Activated CD8-positive, alpha-beta T cell treated with anti-CD3 and anti-CD28 coated beads, Interleukin-2, amount 10 ng/mL, durations not matched to agents 7 days and 5 days (primary cell): Measurements from ENCODE around the gene CDYL. TPM values are rescaled to one million over a fixed set of nuclear protein-coding genes. Genes with fewer than 3 reads are reported as not detected.

Experiments used
- ATAC-seq: fragments of 150-1000 bp; cut with Tn5 transposase; one replicate; pipeline ENCODE4 v1.10.0; 2021; ENCODE audit warnings: moderate library complexity
- CTCF ChIA-PET: fragments of 350-600 bp; sonication (Branson Sonifier 250); formaldehyde crosslinking; loops from one replicate; lab custom pipeline; 2021; ENCODE audit warnings: antibody characterized with exemption; lab: Charles Lee
- POLR2A ChIA-PET: fragments of 350-600 bp; sonication (Branson Sonifier 250); formaldehyde crosslinking; loops from one replicate; lab custom pipeline; 2021; ENCODE audit warnings: antibody characterized with exemption; lab: Charles Lee
- DNase-seq: peaks from one replicate; pipeline ENCODE4 v3.0.0-alpha.2; 2020
- H3K27ac Mint-ChIP-seq: one replicate; pipeline ENCODE4 v1.8.0; 2021; ENCODE audit warnings: mild to moderate bottlenecking, mixed read lengths
- H3K27me3 Mint-ChIP-seq: one replicate; pipeline ENCODE4 v1.8.0; 2021; ENCODE audit warnings: low read depth, mixed read lengths
- H3K36me3 Mint-ChIP-seq: one replicate; pipeline ENCODE4 v1.8.0; 2021; ENCODE audit warnings: low read depth, mixed read lengths
- H3K4me1 Mint-ChIP-seq: one replicate; pipeline ENCODE4 v1.8.0; 2021; ENCODE audit warnings: low read depth, mixed read lengths
- H3K4me3 Mint-ChIP-seq: one replicate; pipeline ENCODE4 v1.8.0; 2021; ENCODE audit warnings: mild to moderate bottlenecking, mixed read lengths
- H3K9me3 Mint-ChIP-seq: one replicate; pipeline ENCODE4 v1.8.0; 2022; ENCODE audit warnings: mixed read lengths; ENCODE audit not compliant: insufficient read depth
- total RNA-seq, 2 experiments: library from RNA; stranded (reverse); gene quantifications; one replicate each; pipeline ENCODE4 v1.2.3, GENCODE V29; 2021

The CDYL gene
- total RNA-seq, 2 experiments from 2014 or later: 32.5 to 36.3 TPM

- Mint-ChIP-seq H3K27ac (no peak overlapping the region), H3K4me1 (no peaks in the 10 kb centered on the region), H3K4me3 (no peak overlapping the region), H3K9me3 (no peaks in the 10 kb centered on the region), H3K27me3 (no peaks in the 10 kb centered on the region), H3K36me3 (peaks cover 22% of the 10 kb centered on the region)
- ATAC-seq (no peak), DNase-seq (no peak)
- POLR2A ChIA-PET: no interaction called here
- CTCF ChIA-PET: no interaction called here
Measured at GRCh38 chr6:4948781-4949450, 172.7 kb downstream of the CDYL start.

- ChIA-PET POLR2A (no interaction called here), CTCF (no interaction called here)
- H3K27me3 Mint-ChIP-seq: no peaks in the 10 kb centered on the region
- peaks cover 17% of the 10 kb centered on the region for H3K36me3 Mint-ChIP-seq
- no peaks in the 10 kb centered on the region for H3K4me1 Mint-ChIP-seq
- DNase-seq (no peak), ATAC-seq (no peak)
- H3K4me3 Mint-ChIP-seq: no peak overlapping the region
- no peak overlapping the region for H3K27ac Mint-ChIP-seq
- no peaks in the 10 kb centered on the region for H3K9me3 Mint-ChIP-seq
Measured at GRCh38 chr6:4950076-4950475, 173.9 kb downstream of the CDYL start.

GRCh38 chr6:4950836-4951533 lies 174.8 kb downstream of the CDYL start:
- H3K36me3 Mint-ChIP-seq: peaks cover 15% of the 10 kb centered on the region
- ChIA-PET CTCF (interaction anchor here (1.4 kb wide), 1 partner anchor 9 kb away, joined by 5 read pairs; no protein-coding TSS in a partner anchor), POLR2A (no interaction called here)
- ATAC-seq (no peak), DNase-seq (no peak)
- H3K27ac Mint-ChIP-seq: no peak overlapping the region
- H3K4me1 Mint-ChIP-seq: no peaks in the 10 kb centered on the region
- H3K9me3 Mint-ChIP-seq: no peaks in the 10 kb centered on the region
- H3K4me3 Mint-ChIP-seq: no peak overlapping the region
- H3K27me3 Mint-ChIP-seq: no peaks in the 10 kb centered on the region

- peaks cover 15% of the 10 kb centered on the region for H3K36me3 Mint-ChIP-seq
- no peaks in the 10 kb centered on the region for H3K9me3 Mint-ChIP-seq
- no peak for ATAC-seq
- no peak overlapping the region for H3K27ac Mint-ChIP-seq
- ChIA-PET CTCF (no interaction called here), POLR2A (no interaction called here)
- peaks cover 2% of the 10 kb centered on the region for H3K27me3 Mint-ChIP-seq
- DNase-seq: no peak
- no peak overlapping the region for H3K4me3 Mint-ChIP-seq
- no peaks in the 10 kb centered on the region for H3K4me1 Mint-ChIP-seq
Measured at GRCh38 chr6:4953440-4953839, 177.2 kb downstream of the CDYL start.

GRCh38 chr6:4956625-4957024 lies 180.4 kb downstream of the CDYL start:
- no peaks in the 10 kb centered on the region for H3K9me3 Mint-ChIP-seq
- DNase-seq (no peak), ATAC-seq (no peak)
- no peak overlapping the region for H3K4me3 Mint-ChIP-seq
- no peak overlapping the region for H3K27ac Mint-ChIP-seq
- H3K36me3 Mint-ChIP-seq: peaks cover 10% of the 10 kb centered on the region
- peaks cover 8% of the 10 kb centered on the region for H3K27me3 Mint-ChIP-seq
- ChIA-PET CTCF (no interaction called here), POLR2A (interaction anchor here (0.5 kb wide), 1 partner anchor 61 kb away, joined by 3 read pairs; no protein-coding TSS in a partner anchor)
- no peaks in the 10 kb centered on the region for H3K4me1 Mint-ChIP-seq

- CTCF ChIA-PET: no interaction called here
- DNase-seq (no peak), ATAC-seq (no peak)
- no peak overlapping the region for H3K27ac Mint-ChIP-seq
- H3K4me1 Mint-ChIP-seq: no peaks in the 10 kb centered on the region
- peaks cover 9% of the 10 kb centered on the region for H3K36me3 Mint-ChIP-seq
- peaks cover 8% of the 10 kb centered on the region for H3K27me3 Mint-ChIP-seq
- POLR2A ChIA-PET: no interaction called here
- no peaks in the 10 kb centered on the region for H3K9me3 Mint-ChIP-seq
- no peak overlapping the region for H3K4me3 Mint-ChIP-seq
Measured at GRCh38 chr6:4957521-4958231, 181.5 kb downstream of the CDYL start.

- Mint-ChIP-seq H3K36me3 (peaks cover 5% of the 10 kb centered on the region), H3K4me3 (no peak overlapping the region), H3K4me1 (no peaks in the 10 kb centered on the region), H3K27ac (no peak overlapping the region), H3K27me3 (peaks cover 8% of the 10 kb centered on the region), H3K9me3 (no peaks in the 10 kb centered on the region)
- POLR2A ChIA-PET: no interaction called here
- CTCF ChIA-PET: no interaction called here
- ATAC-seq (no peak), DNase-seq (no peak)
Measured at GRCh38 chr6:4958624-4959023, 182.4 kb downstream of the CDYL start.

- no peak for DNase-seq
- no peak for ATAC-seq
- H3K27ac Mint-ChIP-seq: no peak overlapping the region
- no peaks in the 10 kb centered on the region for H3K36me3 Mint-ChIP-seq
- H3K4me1 Mint-ChIP-seq: no peaks in the 10 kb centered on the region
- ChIA-PET CTCF (no interaction called here), POLR2A (no interaction called here)
- no peaks in the 10 kb centered on the region for H3K9me3 Mint-ChIP-seq
- H3K27me3 Mint-ChIP-seq: peaks cover 8% of the 10 kb centered on the region
- H3K4me3 Mint-ChIP-seq: no peak overlapping the region
Measured at GRCh38 chr6:4961322-4962168, 185.3 kb downstream of the CDYL start.

- H3K27ac Mint-ChIP-seq: no peak overlapping the region
- H3K36me3 Mint-ChIP-seq: no peaks in the 10 kb centered on the region
- no peak for DNase-seq
- no peak overlapping the region for H3K4me3 Mint-ChIP-seq
- ChIA-PET POLR2A (no interaction called here), CTCF (no interaction called here)
- no peak for ATAC-seq
- H3K27me3 Mint-ChIP-seq: peaks cover 8% of the 10 kb centered on the region
- no peaks in the 10 kb centered on the region for H3K9me3 Mint-ChIP-seq
- no peaks in the 10 kb centered on the region for H3K4me1 Mint-ChIP-seq
Measured at GRCh38 chr6:4962905-4963304, 186.7 kb downstream of the CDYL start.

GRCh38 chr6:4964675-4965561 lies 188.7 kb downstream of the CDYL start:
- CTCF ChIA-PET: no interaction called here
- no peaks in the 10 kb centered on the region for H3K4me1 Mint-ChIP-seq
- no peaks in the 10 kb centered on the region for H3K9me3 Mint-ChIP-seq
- no peak overlapping the region for H3K4me3 Mint-ChIP-seq
- ATAC-seq (no peak), DNase-seq (no peak)
- no peak overlapping the region for H3K27ac Mint-ChIP-seq
- POLR2A ChIA-PET: no interaction called here
- H3K27me3 Mint-ChIP-seq: peaks cover 4% of the 10 kb centered on the region
- no peaks in the 10 kb centered on the region for H3K36me3 Mint-ChIP-seq
